IMR-90 (cell line): ENCODE results near the gene TAPT1. TPM values are rescaled to one million over a fixed set of nuclear protein-coding genes. Genes with fewer than 3 reads are reported as not detected.

ENCODE experiments used
- ATAC-seq: fragments of 200-7000 bp; cut with Tn5 transposase; 2 replicates; pipeline ENCODE4 v1.9.1; 2020; ENCODE audit warnings: low read depth, mild to moderate bottlenecking, moderate library complexity
- BruUV-seq: library from RNA; stranded (reverse); fragments of 400-500 nt; replicated peaks from 2 replicates; lab custom pipeline; 2021; lab: Mats Ljungman, UMichigan
- CTCF ChIA-PET: fragments of 300-600 bp; formaldehyde crosslinking; extraction: SDS; loops from one replicate; lab custom pipeline; 2021; ENCODE audit warnings: antibody characterized with exemption; lab: Yijun Ruan, JAX
- POLR2A ChIA-PET: fragments of 300-600 bp; sonication (Branson Sonifier 250); formaldehyde crosslinking; loops from one replicate; lab custom pipeline; 2022; ENCODE audit warnings: antibody characterized with exemption; ENCODE audit not compliant: unreplicated experiment; lab: Charles Lee
- DNase-seq: peaks from one replicate; pipeline ENCODE4 v3.0.0; 2013
- H2AFZ ChIP-seq: replicated peaks from 2 replicates; pipeline ENCODE3; 2013; ENCODE audit warnings: low read length, mild to moderate bottlenecking; ENCODE audit not compliant: poor library complexity
- H2AK5ac ChIP-seq: 2 replicates; pipeline ENCODE4 v1.6.1; 2013; ENCODE audit warnings: low read depth, low read length, inconsistent platforms
- H2AK9ac ChIP-seq: replicated peaks from 2 replicates; pipeline ENCODE3; 2013; ENCODE audit warnings: mild to moderate bottlenecking, low read depth, low read length, moderate library complexity; ENCODE audit not compliant: poor library complexity
- H2BK120ac ChIP-seq: 2 replicates; pipeline ENCODE4 v1.6.1; 2013; ENCODE audit warnings: low read depth, low read length, inconsistent platforms
- H2BK15ac ChIP-seq: 3 replicates; pipeline ENCODE4 v1.6.1; 2013; ENCODE audit warnings: low read depth, low read length, inconsistent platforms
- H2BK20ac ChIP-seq: 2 replicates; pipeline ENCODE4 v1.6.1; 2013; ENCODE audit warnings: low read depth, mild to moderate bottlenecking, inconsistent platforms, low read length, moderate library complexity
- H2BK5ac ChIP-seq: 2 replicates; pipeline ENCODE4 v1.6.1; 2013; ENCODE audit warnings: mild to moderate bottlenecking, low read depth, low read length, inconsistent platforms; ENCODE audit not compliant: poor library complexity, severe bottlenecking
- H3K14ac ChIP-seq: replicated peaks from 2 replicates; pipeline ENCODE4 v1.6.1; 2013; ENCODE audit warnings: low read depth, low read length, inconsistent platforms
- H3K18ac ChIP-seq: 2 replicates; pipeline ENCODE4 v1.6.1; 2013; ENCODE audit warnings: low read depth, low read length, control low read depth
- H3K23ac ChIP-seq: 2 replicates; pipeline ENCODE4 v1.6.1; 2013; ENCODE audit warnings: low read depth, low read length, inconsistent platforms
- H3K27ac ChIP-seq: 2 replicates; pipeline ENCODE4 v1.5.1; 2013; ENCODE audit warnings: mild to moderate bottlenecking, control low read depth, low read length; ENCODE audit not compliant: insufficient read depth
- H3K27me3 ChIP-seq: 2 replicates; pipeline ENCODE4 v1.6.1; 2013; ENCODE audit warnings: low read length; ENCODE audit not compliant: control insufficient read depth, insufficient read depth
- H3K36me3 ChIP-seq: 2 replicates; pipeline ENCODE4 v1.6.1; 2013; ENCODE audit warnings: low read length, mixed read lengths; ENCODE audit not compliant: control insufficient read depth, insufficient read depth
- H3K4ac ChIP-seq: 2 replicates; pipeline ENCODE4 v1.6.1; 2013; ENCODE audit warnings: low read depth, low read length, inconsistent platforms
- H3K4me1 ChIP-seq: 2 replicates; pipeline ENCODE4 v1.6.1; 2013; ENCODE audit warnings: low read length, mixed read lengths; ENCODE audit not compliant: control insufficient read depth, insufficient read depth
- H3K4me2 ChIP-seq: 2 replicates; pipeline ENCODE4 v1.6.1; 2013; ENCODE audit warnings: low read depth, mild to moderate bottlenecking, control low read depth, low read length, moderate library complexity
- H3K4me3 ChIP-seq: 2 replicates; pipeline ENCODE4 v1.5.1; 2013; ENCODE audit warnings: low read depth, mild to moderate bottlenecking, control low read depth, low read length, moderate library complexity; ENCODE audit not compliant: insufficient read depth
- H3K56ac ChIP-seq: 2 replicates; pipeline ENCODE4 v1.6.1; 2013; ENCODE audit warnings: low read length, inconsistent platforms; ENCODE audit not compliant: insufficient read depth; ENCODE audit errors: extremely low read depth
- H3K79me1 ChIP-seq, 2 experiments: 2 replicates each; pipeline ENCODE4 v1.6.1; 2013; ENCODE audit warnings: low read length in 2 of 2, inconsistent platforms in 1 of 2, low read depth in 1 of 2
- H3K9ac ChIP-seq: 2 replicates; pipeline ENCODE4 v1.6.1; 2013; ENCODE audit warnings: low read depth, low read length, control low read depth
- H3K9me1 ChIP-seq: 2 replicates; pipeline ENCODE4 v1.6.1; 2013; ENCODE audit warnings: low read length, inconsistent platforms; ENCODE audit not compliant: insufficient read depth
- H3K9me3 ChIP-seq: 2 replicates; pipeline ENCODE4 v1.6.1; 2013; ENCODE audit warnings: low read length; ENCODE audit not compliant: control insufficient read depth, insufficient read depth
- H4K20me1 ChIP-seq: 2 replicates; pipeline ENCODE4 v1.6.1; 2013; ENCODE audit warnings: low read length, inconsistent platforms; ENCODE audit not compliant: insufficient read depth
- H4K5ac ChIP-seq: 2 replicates; pipeline ENCODE4 v1.6.1; 2013; ENCODE audit warnings: mild to moderate bottlenecking, low read depth, low read length, control low read depth
- H4K8ac ChIP-seq, 2 experiments: 2 replicates each; pipeline ENCODE4 v1.6.1; 2013; ENCODE audit warnings: low read depth in 2 of 2, low read length in 2 of 2, control low read depth in 1 of 2, inconsistent platforms in 1 of 2
- H4K91ac ChIP-seq: 2 replicates; pipeline ENCODE4 v1.6.1; 2013; ENCODE audit warnings: low read depth, low read length, inconsistent platforms; ENCODE audit not compliant: insufficient read depth
- WGBS, 2 experiments: methylation state at CpG; one replicate each; pipeline versions ENCODE4 v1.1.5 to v1.1.7; 2013; ENCODE audit warnings: missing lambda C conversion rate in 2 of 2; ENCODE audit not compliant: insufficient read length in 1 of 2; ENCODE audit errors: extremely low coverage in 2 of 2; 5-methylcytosine and 5-hydroxymethylcytosine counted together
- dilution Hi-C: fragments of 300-500 bp; cut with HindIII; formaldehyde crosslinking; loops from one replicate; pipeline ENCODE4 v1.14.3; 2018; ENCODE audit warnings: low sequenced_read_pairs; ENCODE audit not compliant: unreplicated experiment
- in situ Hi-C: fragments of 300-500 bp; cut with MboI; formaldehyde crosslinking; loops from 3 replicates; pipeline ENCODE4 v1.14.3; 2019; ENCODE audit warnings: low sequenced_read_pairs, inconsistent platforms, mixed read lengths
- intact Hi-C: fragments of 100-400 bp; cut with micrococcal nuclease; formaldehyde crosslinking; loops from 2 replicates; pipeline ENCODE4 v1.10.0; 2022
- polyA plus RNA-seq, 3 experiments: library from polyadenylated mRNA; depleted of rRNA; stranded (reverse); fragments of >200 nt; gene quantifications; 2 replicates each; pipeline ENCODE4 v1.2.3, GENCODE V29; 2012; ENCODE audit warnings: low replicate concordance in 1 of 3
- total RNA-seq: library from RNA; depleted of rRNA; stranded (reverse); fragments of >200 nt; gene quantifications from 2 replicates; pipeline ENCODE4 v1.2.3, GENCODE V29; 2012
- TF ChIP-seq, protein P1 (sequence below): conservative IDR thresholded peaks from 2 replicates; pipeline ENCODE4 v1.5.1; 2012; ENCODE audit warnings: mild to moderate bottlenecking, low read depth, low read length, improper control_type of control experiment

TAPT1 gene
- total and polyA plus RNA-seq, 2 of the 4 experiments (the other 2 are of a cell fraction): 5.6 to 12.2 TPM

DNA sequence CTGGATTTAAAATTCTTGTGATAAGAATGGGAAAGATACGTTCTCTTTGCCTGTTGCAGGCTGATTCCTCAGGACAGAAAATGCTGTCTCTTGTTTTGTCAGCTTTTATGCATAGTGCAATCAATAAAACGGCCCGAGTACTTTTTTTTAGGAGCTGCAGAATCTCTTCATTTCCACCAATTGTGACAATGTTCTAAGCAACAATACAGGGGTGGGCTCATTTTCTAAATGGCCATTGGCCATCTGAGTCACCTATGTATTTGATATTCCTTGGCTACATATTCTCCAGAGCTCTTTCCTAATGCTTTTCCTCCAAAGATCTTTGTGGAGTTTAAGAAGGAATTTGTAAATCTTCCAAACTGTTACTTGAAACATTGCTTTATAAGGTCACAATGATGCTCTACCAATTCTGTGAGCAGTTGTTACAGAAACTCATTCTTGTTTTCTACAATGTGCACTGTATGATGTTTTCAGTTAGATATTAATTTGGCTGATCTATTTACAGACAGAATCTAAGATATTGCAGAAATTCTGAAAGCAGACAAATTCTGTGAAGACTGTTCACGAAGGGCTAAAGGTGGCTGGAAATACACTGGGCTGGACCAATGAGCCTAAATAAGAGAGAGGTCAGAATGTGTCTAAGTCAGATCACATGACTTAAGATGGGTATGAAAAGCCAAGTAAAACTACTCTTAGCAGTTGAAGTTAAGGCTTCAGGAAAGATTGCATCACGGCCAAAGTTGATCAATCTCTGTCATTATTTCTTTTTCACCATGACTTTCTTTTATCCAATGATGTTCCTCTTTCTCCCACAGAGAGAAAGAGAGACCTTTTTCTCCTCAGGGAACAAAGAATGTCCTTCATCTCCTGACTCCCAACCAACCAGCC, 33.4 kb downstream of the TAPT1 start:
- Histone ChIP-seq H2BK5ac (no peak overlapping the region), H3K9ac (no peak overlapping the region), H3K36me3 (peaks cover 6% of the 10 kb centered on the region; the same call in 1 of the 2 replicates), H2AK5ac (no peak overlapping the region), H3K4ac (no peak overlapping the region), H4K91ac (no peak overlapping the region), H4K20me1 (no peaks in the 10 kb centered on the region), H2BK120ac (no peak overlapping the region), H4K5ac (no peak overlapping the region), H3K79me1 (no peaks in the 10 kb centered on the region), H3K9me1 (no peaks in the 10 kb centered on the region), H3K27me3 (no peaks in the 10 kb centered on the region), H3K4me2 (no peak overlapping the region), H3K4me3 (no peak overlapping the region), H3K56ac (no peak overlapping the region), H2AFZ (no peak overlapping the region), H3K23ac (no peak overlapping the region), H3K18ac (peak overlapping the region; percentile 37; the same call in 1 of the 2 replicates), H2BK20ac (no peak overlapping the region), H3K27ac (no peak overlapping the region), H3K9me3 (no peaks in the 10 kb centered on the region), H2BK15ac (no peak overlapping the region), H3K4me1 (no peaks in the 10 kb centered on the region), H4K8ac (no peak overlapping the region), H3K14ac (no peak overlapping the region), H2AK9ac (no peak overlapping the region)
- WGBS, 2 experiments: 73% methylated on average over 3 of the region's 5 CpGs; no CpG with 5 or more reads in 1 of the 2 experiments
- DNase-seq: no peak
- ChIA-PET CTCF (no interaction called here), POLR2A (no interaction called here)
- in situ Hi-C loops: no loop called here
- ATAC-seq: no peak; the same call in 1 of the 2 replicates
- no TSS peak for BruUV-seq
- dilution Hi-C loops: no loop called here
- TF ChIP-seq, protein P1, sequence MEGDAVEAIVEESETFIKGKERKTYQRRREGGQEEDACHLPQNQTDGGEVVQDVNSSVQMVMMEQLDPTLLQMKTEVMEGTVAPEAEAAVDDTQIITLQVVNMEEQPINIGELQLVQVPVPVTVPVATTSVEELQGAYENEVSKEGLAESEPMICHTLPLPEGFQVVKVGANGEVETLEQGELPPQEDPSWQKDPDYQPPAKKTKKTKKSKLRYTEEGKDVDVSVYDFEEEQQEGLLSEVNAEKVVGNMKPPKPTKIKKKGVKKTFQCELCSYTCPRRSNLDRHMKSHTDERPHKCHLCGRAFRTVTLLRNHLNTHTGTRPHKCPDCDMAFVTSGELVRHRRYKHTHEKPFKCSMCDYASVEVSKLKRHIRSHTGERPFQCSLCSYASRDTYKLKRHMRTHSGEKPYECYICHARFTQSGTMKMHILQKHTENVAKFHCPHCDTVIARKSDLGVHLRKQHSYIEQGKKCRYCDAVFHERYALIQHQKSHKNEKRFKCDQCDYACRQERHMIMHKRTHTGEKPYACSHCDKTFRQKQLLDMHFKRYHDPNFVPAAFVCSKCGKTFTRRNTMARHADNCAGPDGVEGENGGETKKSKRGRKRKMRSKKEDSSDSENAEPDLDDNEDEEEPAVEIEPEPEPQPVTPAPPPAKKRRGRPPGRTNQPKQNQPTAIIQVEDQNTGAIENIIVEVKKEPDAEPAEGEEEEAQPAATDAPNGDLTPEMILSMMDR: no peak
- intact Hi-C loops: no loop called here
